ENCODE data around the gene DCTN3. TPM values are rescaled to one million over a fixed set of nuclear protein-coding genes. Genes with fewer than 3 reads are reported as not detected.
"Not testable (repeated sequence)": the region's sequence is repeated elsewhere in the genome, so short reads cannot be mapped to it uniquely, and the experiment has no call there.

The DCTN3 gene
- total and polyA plus RNA-seq, 2 experiments from 2014 or later = 12.9 to 17.9 TPM

DNA sequence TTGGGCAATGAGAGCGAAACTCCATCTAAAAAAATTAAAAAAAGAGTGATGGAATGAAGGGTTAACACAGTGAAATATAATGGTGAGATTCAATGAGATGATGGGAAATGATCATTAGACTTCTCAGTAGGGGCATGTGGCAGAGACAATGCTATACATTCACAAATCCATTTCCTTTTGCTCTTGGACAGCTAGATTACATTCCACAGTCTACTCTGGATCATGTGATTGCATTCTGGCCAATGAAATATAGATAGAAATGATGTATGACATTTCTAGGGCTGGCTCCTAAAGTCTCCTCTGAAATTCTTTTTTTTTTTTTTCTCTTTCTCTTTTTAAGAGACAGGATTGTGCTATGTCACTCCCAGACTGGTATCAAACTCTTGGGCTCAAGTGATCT is 22.4 kb upstream of the DCTN3 start (continued):
- TF ChIP-seq ZNF462 (CRISPR knock-in tag; IDR thresholded peaks at IDR 0.05) (no peak), JUNB (IDR thresholded peaks at IDR 0.05; ENCODE audit: unreplicated experiment) (no peak), ZNF331 (CRISPR knock-in tag; IDR thresholded peaks at IDR 0.05; ENCODE audit: low read depth) (no peak), REST (IDR thresholded peaks at IDR 0.05; ENCODE audit: unreplicated experiment) (no peak), EZH2 (IDR thresholded peaks at IDR 0.05; ENCODE audit: low read depth, unreplicated experiment) (no peak)

- not testable (repeated sequence) for H3K9me2 ChIP-seq (ENCODE audit: insufficient read depth); H3K9me3 Mint-ChIP-seq; H3K36me3 ChIP-seq (ENCODE audit: insufficient read depth); H3K4me1 ChIP-seq (ENCODE audit: insufficient read depth); H3K4me2 ChIP-seq; H2AFZ ChIP-seq; DNase-seq (ENCODE audit: low spot score); H3K4me3 Mint-ChIP-seq; H3K27ac Mint-ChIP-seq; ATAC-seq; H4K20me1 ChIP-seq (replicated peaks; ENCODE audit: insufficient read depth); H3K4me3 ChIP-seq; H3F3A ChIP-seq (replicated peaks; ENCODE audit: low read depth); H3K27ac ChIP-seq (ENCODE audit: low read depth)
- H3K79me2 ChIP-seq (replicated peaks; ENCODE audit: insufficient read depth) = peaks cover 12% of the 10 kb centered on the region; the same call in 1 of the 2 replicates
- Mint-ChIP-seq H3K36me3 (ENCODE audit: low read depth) (peaks cover 22% of the 10 kb centered on the region), H3K4me1 (peaks cover 26% of the 10 kb centered on the region), H3K27me3 (ENCODE audit: insufficient read depth, low read depth, poor library complexity) (peaks cover 19% of the 10 kb centered on the region)
- peaks cover 13% of the 10 kb centered on the region for H3K27me3 ChIP-seq (ENCODE audit: insufficient read depth)
These were observed 19.0 kb upstream of the DCTN3 start for GRCh38 chr9:34639322-34639721.

Data from GM23338 (cell line).